Neural cell (in vitro differentiated cells): ENCODE measurements around the gene GALP. TPM values are rescaled to one million over a fixed set of nuclear protein-coding genes. Genes with fewer than 3 reads are reported as not detected.

Experiments
- H2AFZ ChIP-seq: fragments of 200-600, 300-800 bp; sonication (generic), shearing (Covaris generic); 2 replicates; pipeline ENCODE4 v1.6.0; 2014; ENCODE audit warnings: low read depth, mild to moderate bottlenecking, antibody characterized with exemption, low read length, moderate library complexity
- H3F3A ChIP-seq: fragments of 200-600 bp; shearing (Covaris generic); 2 replicates; pipeline ENCODE4 v1.6.1; 2016; ENCODE audit warnings: mild to moderate bottlenecking, moderate library complexity, mixed read lengths, antibody characterized with exemption, low read length; ENCODE audit not compliant: insufficient read depth, poor library complexity, severe bottlenecking
- H3K27ac ChIP-seq: fragments of 200-600, 300-800 bp; sonication (generic), shearing (Covaris generic); 2 replicates; pipeline ENCODE4 v1.5.1; 2014; ENCODE audit warnings: mild to moderate bottlenecking, low read length, moderate library complexity
- H3K27me3 ChIP-seq: fragments of 300-800, 200-600 bp; sonication (generic), shearing (Covaris generic); 2 replicates; pipeline ENCODE4 v1.6.0; 2014; ENCODE audit warnings: mild to moderate bottlenecking, low read depth, low read length, moderate library complexity; ENCODE audit not compliant: insufficient read depth
- H3K36me3 ChIP-seq: fragments of 300-800, 200-600 bp; sonication (generic), shearing (Covaris generic); 2 replicates; pipeline ENCODE4 v1.5.1; 2014; ENCODE audit warnings: mild to moderate bottlenecking, antibody characterized with exemption, low read length, moderate library complexity; ENCODE audit not compliant: insufficient read depth
- H3K4me2 ChIP-seq: fragments of 300-800, 200-600 bp; sonication (generic), shearing (Covaris generic); 2 replicates; pipeline ENCODE4 v1.6.0; 2014; ENCODE audit warnings: mild to moderate bottlenecking, low read length
- H3K4me3 ChIP-seq: fragments of 300-800, 200-600 bp; sonication (generic), shearing (Covaris generic); 2 replicates; pipeline ENCODE4 v1.5.1; 2014; ENCODE audit warnings: mild to moderate bottlenecking, low read length, moderate library complexity
- H3K79me2 ChIP-seq: fragments of 200-600 bp; shearing (Covaris generic); replicated peaks from 2 replicates; pipeline ENCODE4 v1.6.0; 2014; ENCODE audit warnings: mild to moderate bottlenecking, low read length, moderate library complexity; ENCODE audit not compliant: insufficient read depth
- H3K9ac ChIP-seq: fragments of 300-800, 200-600 bp; sonication (generic), shearing (Covaris generic); 2 replicates; pipeline ENCODE4 v1.6.1; 2016; ENCODE audit warnings: mild to moderate bottlenecking, low read length, mixed read lengths
- H3K9me2 ChIP-seq: fragments of 200-600 bp; shearing (Covaris generic); 2 replicates; pipeline ENCODE4 v1.6.1; 2016; ENCODE audit warnings: mild to moderate bottlenecking, low read length, mixed read lengths; ENCODE audit not compliant: insufficient read depth
- H3K9me3 ChIP-seq: fragments of 200-600, 300-800 bp; sonication (generic), shearing (Covaris generic); 2 replicates; pipeline ENCODE4 v1.6.1; 2016; ENCODE audit warnings: mild to moderate bottlenecking, mixed run types, low read length, moderate library complexity, mixed read lengths
- H4K20me1 ChIP-seq: fragments of 200-600 bp; shearing (Covaris generic); 2 replicates; pipeline ENCODE4 v1.6.1; 2016; ENCODE audit warnings: mild to moderate bottlenecking, mixed run types; ENCODE audit not compliant: insufficient read depth
- CTCF ChIP-seq: fragments of 450-650 bp; IDR thresholded peaks from 2 replicates; pipeline ENCODE4 v1.5.1; 2014; ENCODE audit warnings: antibody characterized with exemption, mild to moderate bottlenecking, moderate library complexity; ENCODE audit not compliant: poor library complexity, severe bottlenecking
- EP300 ChIP-seq: fragments of 450-650 bp; conservative IDR thresholded peaks from 2 replicates; pipeline ENCODE4 v1.6.1; 2014; ENCODE audit warnings: antibody characterized with exemption, mild to moderate bottlenecking, moderate library complexity; ENCODE audit not compliant: poor library complexity, severe bottlenecking
- EZH2 ChIP-seq: fragments of 200-600, 300-800 bp; shearing (Covaris generic), sonication (generic); IDR thresholded peaks from 2 replicates; pipeline ENCODE4 v1.6.1; 2014; ENCODE audit warnings: antibody characterized with exemption, low read length, borderline replicate concordance, mild to moderate bottlenecking; ENCODE audit not compliant: insufficient read depth, poor library complexity, severe bottlenecking
- MXI1 ChIP-seq: fragments of 450-650 bp; conservative IDR thresholded peaks from 2 replicates; pipeline ENCODE4 v1.6.1; 2014; ENCODE audit warnings: antibody characterized with exemption, mild to moderate bottlenecking; ENCODE audit not compliant: poor library complexity, severe bottlenecking
- POLR2AphosphoS5 ChIP-seq: IDR thresholded peaks from 2 replicates; pipeline ENCODE4 v1.6.1; 2012
- RAD21 ChIP-seq: fragments of 450-650 bp; conservative IDR thresholded peaks from 2 replicates; pipeline ENCODE4 v1.6.1; 2014; ENCODE audit warnings: antibody characterized with exemption, mild to moderate bottlenecking, moderate library complexity
- SMC3 ChIP-seq: fragments of 450-650 bp; conservative IDR thresholded peaks from 2 replicates; pipeline ENCODE4 v1.6.1; 2014; ENCODE audit warnings: antibody characterized with exemption, mild to moderate bottlenecking, moderate library complexity; ENCODE audit not compliant: poor library complexity
- TAF1 ChIP-seq: IDR thresholded peaks from 2 replicates; pipeline ENCODE4 v1.6.1; 2012; ENCODE audit warnings: low read depth
- polyA plus RNA-seq: library from polyadenylated mRNA; depleted of rRNA; stranded (reverse); fragments of >200 nt; gene quantifications from 2 replicates; pipeline ENCODE4 v1.2.3, GENCODE V29; 2014
- TF ChIP-seq, protein P1 (sequence below): IDR thresholded peaks from 2 replicates; pipeline ENCODE4 v1.6.1; 2012; ENCODE audit warnings: borderline replicate concordance

GALP gene
- polyA plus RNA-seq, 1 donor from 2014 or later = not detected

DNA sequence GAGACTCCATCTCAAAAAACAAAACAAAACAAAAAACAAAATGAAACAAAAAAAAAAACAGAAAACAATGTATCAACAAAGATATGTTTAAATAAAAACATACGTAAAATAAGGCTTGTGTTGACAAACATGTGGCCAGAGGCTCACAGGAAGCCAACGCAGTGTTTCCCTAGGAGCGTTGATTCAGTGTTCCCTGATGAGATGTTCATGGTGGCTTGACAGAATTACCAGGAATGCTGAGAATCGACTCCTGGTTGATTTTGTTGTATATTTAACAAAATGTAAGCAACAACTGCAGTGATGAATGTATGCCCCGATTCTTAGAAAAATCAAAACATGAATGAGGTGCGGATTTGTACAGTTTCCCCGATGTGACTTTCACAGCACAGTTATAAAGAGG is 45.8 kb upstream of the GALP start:
- Histone ChIP-seq H4K20me1 (no peaks in the 10 kb centered on the region), H3F3A (no peaks in the 10 kb centered on the region), H3K4me2 (no peak overlapping the region), H3K27ac (no peak overlapping the region), H3K9me3 (no peaks in the 10 kb centered on the region), H3K9ac (no peak overlapping the region), H3K79me2 (no peaks in the 10 kb centered on the region), H3K27me3 (no peaks in the 10 kb centered on the region), H2AFZ (no peak overlapping the region), H3K4me3 (no peak overlapping the region), H3K36me3 (no peaks in the 10 kb centered on the region), H3K9me2 (no peaks in the 10 kb centered on the region)
- TF ChIP-seq TAF1 (no peak), SMC3 (no peak), POLR2AphosphoS5 (no peak), RAD21 (no peak), CTCF (no peak), MXI1 (no peak), EZH2 (no peak), EP300 (no peak)
- TF ChIP-seq, protein P1, sequence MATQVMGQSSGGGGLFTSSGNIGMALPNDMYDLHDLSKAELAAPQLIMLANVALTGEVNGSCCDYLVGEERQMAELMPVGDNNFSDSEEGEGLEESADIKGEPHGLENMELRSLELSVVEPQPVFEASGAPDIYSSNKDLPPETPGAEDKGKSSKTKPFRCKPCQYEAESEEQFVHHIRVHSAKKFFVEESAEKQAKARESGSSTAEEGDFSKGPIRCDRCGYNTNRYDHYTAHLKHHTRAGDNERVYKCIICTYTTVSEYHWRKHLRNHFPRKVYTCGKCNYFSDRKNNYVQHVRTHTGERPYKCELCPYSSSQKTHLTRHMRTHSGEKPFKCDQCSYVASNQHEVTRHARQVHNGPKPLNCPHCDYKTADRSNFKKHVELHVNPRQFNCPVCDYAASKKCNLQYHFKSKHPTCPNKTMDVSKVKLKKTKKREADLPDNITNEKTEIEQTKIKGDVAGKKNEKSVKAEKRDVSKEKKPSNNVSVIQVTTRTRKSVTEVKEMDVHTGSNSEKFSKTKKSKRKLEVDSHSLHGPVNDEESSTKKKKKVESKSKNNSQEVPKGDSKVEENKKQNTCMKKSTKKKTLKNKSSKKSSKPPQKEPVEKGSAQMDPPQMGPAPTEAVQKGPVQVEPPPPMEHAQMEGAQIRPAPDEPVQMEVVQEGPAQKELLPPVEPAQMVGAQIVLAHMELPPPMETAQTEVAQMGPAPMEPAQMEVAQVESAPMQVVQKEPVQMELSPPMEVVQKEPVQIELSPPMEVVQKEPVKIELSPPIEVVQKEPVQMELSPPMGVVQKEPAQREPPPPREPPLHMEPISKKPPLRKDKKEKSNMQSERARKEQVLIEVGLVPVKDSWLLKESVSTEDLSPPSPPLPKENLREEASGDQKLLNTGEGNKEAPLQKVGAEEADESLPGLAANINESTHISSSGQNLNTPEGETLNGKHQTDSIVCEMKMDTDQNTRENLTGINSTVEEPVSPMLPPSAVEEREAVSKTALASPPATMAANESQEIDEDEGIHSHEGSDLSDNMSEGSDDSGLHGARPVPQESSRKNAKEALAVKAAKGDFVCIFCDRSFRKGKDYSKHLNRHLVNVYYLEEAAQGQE = no peak

DNA sequence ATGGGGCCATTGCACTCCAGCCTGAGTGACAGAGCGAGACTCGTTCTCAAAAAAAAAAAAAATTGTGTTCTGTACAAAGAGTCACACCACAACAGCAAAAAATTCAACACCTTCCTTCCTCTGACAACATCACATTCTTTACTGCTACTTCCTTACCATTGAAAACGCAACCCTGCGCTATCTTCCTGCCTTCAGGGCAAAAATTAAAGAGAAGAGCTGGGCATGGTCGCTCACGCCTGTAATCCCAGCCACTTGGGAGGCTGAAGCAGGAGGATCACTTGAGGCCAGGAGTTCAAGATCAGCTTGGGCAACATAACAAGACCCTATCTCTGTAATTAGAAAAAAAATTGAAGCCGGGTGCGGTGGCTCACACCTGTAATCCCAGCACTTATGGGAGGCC is 44.2 kb upstream of the GALP start:
- Histone ChIP-seq H3K27ac (no peak overlapping the region), H3K9me3 (no peaks in the 10 kb centered on the region), H4K20me1 (no peaks in the 10 kb centered on the region), H3F3A (no peaks in the 10 kb centered on the region), H3K9ac (no peak overlapping the region), H3K4me3 (no peak overlapping the region), H3K79me2 (no peaks in the 10 kb centered on the region), H2AFZ (no peak overlapping the region), H3K36me3 (no peaks in the 10 kb centered on the region), H3K9me2 (no peaks in the 10 kb centered on the region), H3K4me2 (no peak overlapping the region), H3K27me3 (no peaks in the 10 kb centered on the region)
- TF ChIP-seq POLR2AphosphoS5 = no peak
- no peak for TF ChIP-seq CTCF
